PC-3 (cell line): ENCODE data around the gene COMMD7. TPM values are rescaled to one million over a fixed set of nuclear protein-coding genes. Genes with fewer than 3 reads are reported as not detected.
A peak's percentile ranks its signal among the peaks of the same experiment; 100 is the strongest.

Experiments
- ATAC-seq: fragments of 200-7000 bp; cut with Tn5 transposase; 2 replicates; pipeline ENCODE4 v1.9.1; 2020; ENCODE audit warnings: mild to moderate bottlenecking, moderate library complexity
- BruUV-seq: library from RNA; stranded (reverse); fragments of 400-500 nt; replicated peaks from 2 replicates; lab custom pipeline; 2021; lab: Mats Ljungman, UMichigan
- CTCF ChIA-PET: fragments of 300-600 bp; sonication (Branson Sonifier 250); formaldehyde crosslinking; loops from one replicate; lab custom pipeline; 2022; ENCODE audit warnings: antibody characterized with exemption; lab: Charles Lee
- POLR2A ChIA-PET: fragments of 300-600 bp; sonication (Branson Sonifier 250); formaldehyde crosslinking; loops from one replicate; lab custom pipeline; 2022; ENCODE audit warnings: antibody characterized with exemption; ENCODE audit not compliant: unreplicated experiment; lab: Charles Lee
- DNase-seq: peaks from one replicate; pipeline ENCODE4 v3.0.0-alpha.2; 2015
- H2AFZ ChIP-seq: fragments of 300-600 bp; sonication (generic); 2 replicates; pipeline ENCODE4 v1.6.0; 2016; ENCODE audit warnings: antibody characterized with exemption, low read length
- H3F3A ChIP-seq: fragments of 300-600 bp; sonication (generic); one replicate; pipeline ENCODE4 v1.6.0; 2017; ENCODE audit warnings: antibody characterized with exemption, low read length, control low read depth, mild to moderate bottlenecking; ENCODE audit not compliant: unreplicated experiment
- H3K27ac ChIP-seq: fragments of 300-600 bp; sonication (generic); 2 replicates; pipeline ENCODE4 v1.5.1; 2016; ENCODE audit warnings: mild to moderate bottlenecking, low read length
- H3K27me3 ChIP-seq: fragments of 300-600 bp; sonication (generic); 2 replicates; pipeline ENCODE4 v1.6.1; 2016; ENCODE audit warnings: low read length, mixed read lengths
- H3K36me3 ChIP-seq: fragments of 300-600 bp; sonication (generic); 2 replicates; pipeline ENCODE4 v1.6.1; 2016; ENCODE audit warnings: low read depth, mixed run types, low read length, mixed read lengths
- H3K4me1 ChIP-seq: fragments of 300-600 bp; sonication (generic); 2 replicates; pipeline ENCODE4 v1.5.1; 2016; ENCODE audit warnings: low read length; ENCODE audit not compliant: insufficient read depth
- H3K4me2 ChIP-seq: fragments of 300-600 bp; sonication (generic); 2 replicates; pipeline ENCODE4 v1.6.0; 2016; ENCODE audit warnings: low read length
- H3K4me3 ChIP-seq: fragments of 300-600 bp; sonication (generic); 2 replicates; pipeline ENCODE4 v1.5.1; 2016; ENCODE audit warnings: mild to moderate bottlenecking, low read length, mixed read lengths
- H3K79me2 ChIP-seq: fragments of 300-600 bp; sonication (generic); 2 replicates; pipeline ENCODE4 v1.6.1; 2017; ENCODE audit warnings: low read length, mixed read lengths
- H3K9ac ChIP-seq: fragments of 300-600 bp; sonication (generic); 2 replicates; pipeline ENCODE4 v1.6.0; 2016; ENCODE audit warnings: mild to moderate bottlenecking, low read length
- H3K9me2 ChIP-seq: fragments of 300-600 bp; sonication (generic); replicated peaks from 2 replicates; pipeline ENCODE4 v1.6.1; 2016; ENCODE audit warnings: mixed run types, low read length, mixed read lengths
- H3K9me3 ChIP-seq: fragments of 300-600 bp; sonication (generic); 2 replicates; pipeline ENCODE4 v1.6.1; 2016; ENCODE audit warnings: low read length, mixed read lengths
- H4K20me1 ChIP-seq: fragments of 300-600 bp; sonication (generic); 2 replicates; pipeline ENCODE4 v1.6.1; 2016; ENCODE audit warnings: low read length, mixed read lengths
- CTCF ChIP-seq: fragments of 300-600 bp; sonication (generic); conservative IDR thresholded peaks from 2 replicates; pipeline ENCODE4 v1.5.1; 2017; ENCODE audit warnings: antibody characterized with exemption, low read depth, mild to moderate bottlenecking, low read length
- EZH2 ChIP-seq: fragments of 300-600 bp; sonication (generic); IDR thresholded peaks from one replicate; pipeline ENCODE4 v1.6.1; 2017; ENCODE audit warnings: antibody characterized with exemption, mild to moderate bottlenecking, low read length; ENCODE audit not compliant: unreplicated experiment
- EZH2phosphoT487 ChIP-seq: fragments of 300-600 bp; sonication (generic); IDR thresholded peaks from 2 replicates; pipeline ENCODE4 v1.6.1; 2018; ENCODE audit warnings: mild to moderate bottlenecking, antibody characterized with exemption, low read length, borderline replicate concordance
- intact Hi-C: fragments of 100-400 bp; cut with micrococcal nuclease; formaldehyde crosslinking; loops from 2 replicates; pipeline ENCODE4 v1.9.0; 2023
- total RNA-seq: library from RNA; depleted of rRNA; stranded (reverse); fragments of >200 nt; gene quantifications from 2 replicates; pipeline ENCODE4 v1.2.3, GENCODE V29; 2014

COMMD7 gene
- total RNA-seq, 1 experiment from 2014 or later = 33.5 TPM

GRCh38 chr20:32761417-32761830, 18.2 kb upstream of the COMMD7 start:
- Histone ChIP-seq H3K27me3 (no peaks in the 10 kb centered on the region), H3F3A (no peaks in the 10 kb centered on the region), H2AFZ (peak overlapping the region; percentile 98), H3K27ac (peak overlapping the region; percentile 31; the same call in 1 of the 2 replicates), H3K4me3 (peak overlapping the region; percentile 98), H3K4me1 (peaks cover 12% of the 10 kb centered on the region; the same call in 1 of the 2 replicates), H3K79me2 (peaks cover 19% of the 10 kb centered on the region), H3K9ac (peak overlapping the region; percentile 80), H3K4me2 (peak overlapping the region; percentile 80), H3K9me2 (no peaks in the 10 kb centered on the region), H3K36me3 (no peaks in the 10 kb centered on the region), H4K20me1 (no peaks in the 10 kb centered on the region), H3K9me3 (no peaks in the 10 kb centered on the region)
- POLR2A ChIA-PET = no interaction called here
- ATAC-seq (no peak), DNase-seq (no peak)
- CTCF ChIA-PET = no interaction called here
- intact Hi-C loops = no loop called here
- TF ChIP-seq CTCF (no peak), EZH2 (no peak)
- no TSS peak for BruUV-seq

DNA sequence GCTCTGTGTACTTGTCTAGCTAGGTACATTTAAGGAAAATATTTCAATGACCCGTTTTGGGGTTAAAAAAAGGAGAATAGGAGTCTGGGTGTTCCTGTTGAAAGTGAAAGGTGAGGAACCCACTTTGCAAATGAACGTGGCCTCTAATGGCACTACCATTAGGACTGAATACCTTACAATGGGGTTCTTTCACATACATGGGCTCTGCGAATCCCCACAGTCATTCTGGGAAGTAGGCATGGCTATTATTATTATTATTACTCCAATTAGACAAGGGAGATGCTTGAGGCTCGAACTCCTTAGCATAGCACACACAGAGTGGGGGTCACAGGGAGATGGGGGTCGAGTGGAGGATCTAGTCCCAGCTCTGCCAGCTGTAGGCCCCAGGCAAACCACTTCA, 12.9 kb upstream of the COMMD7 start:
- intact Hi-C loops = no loop called here
- CTCF ChIA-PET = no interaction called here

DNA sequence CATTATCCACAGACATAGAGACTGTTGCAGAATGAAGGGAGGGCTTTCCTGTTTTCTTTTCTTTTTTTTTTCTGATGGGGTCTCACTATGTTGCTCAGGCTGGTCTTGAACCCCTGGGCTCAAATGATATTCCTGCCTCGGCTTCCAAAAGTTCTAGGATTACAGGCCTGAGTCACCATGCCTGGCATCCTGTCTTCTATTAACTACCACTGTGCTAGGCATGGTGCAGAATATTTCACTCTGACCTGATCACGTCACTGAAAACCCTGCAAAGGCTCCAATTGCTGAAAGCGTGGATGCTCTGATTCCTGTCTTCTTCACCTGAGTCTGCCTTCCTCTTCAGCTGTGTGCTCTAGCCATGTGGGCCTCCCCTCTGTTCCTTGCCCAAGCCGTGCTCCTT, 10.5 kb upstream of the COMMD7 start:
- H3K4me3 ChIP-seq = no peak overlapping the region
- H2AFZ ChIP-seq = no peak overlapping the region
- no peaks in the 10 kb centered on the region for H3K36me3 ChIP-seq
- intact Hi-C loops = no loop called here
- no peaks in the 10 kb centered on the region for H4K20me1 ChIP-seq
- no peak for ATAC-seq
- H3K4me1 ChIP-seq = peaks cover 18% of the 10 kb centered on the region
- ChIA-PET CTCF (no interaction called here), POLR2A (interaction anchor here (0.7 kb wide), 1 partner anchor 10 kb away, joined by 3 read pairs; the partner anchor contains the start of gene COMMD7)
- H3K79me2 ChIP-seq = no peaks in the 10 kb centered on the region
- H3K9me3 ChIP-seq = no peaks in the 10 kb centered on the region
- no peak overlapping the region for H3K4me2 ChIP-seq
- DNase-seq = no peak
- H3K9ac ChIP-seq = no peak overlapping the region
- BruUV-seq = no TSS peak
- H3K27ac ChIP-seq = no peak overlapping the region
- TF ChIP-seq CTCF (no peak), EZH2phosphoT487 (no peak), EZH2 (no peak)
- no peaks in the 10 kb centered on the region for H3K9me2 ChIP-seq
- no peaks in the 10 kb centered on the region for H3F3A ChIP-seq
- H3K27me3 ChIP-seq = no peaks in the 10 kb centered on the region

More for the DNA sequence above, 12.9 kb upstream of the COMMD7 start:
- no peaks in the 10 kb centered on the region for H3K27me3 ChIP-seq
- H3K79me2 ChIP-seq = no peaks in the 10 kb centered on the region
- H3K9ac ChIP-seq = no peak overlapping the region
- H3K4me3 ChIP-seq = no peak overlapping the region
- no peaks in the 10 kb centered on the region for H3K36me3 ChIP-seq
- H3K4me1 ChIP-seq = peaks cover 18% of the 10 kb centered on the region
- POLR2A ChIA-PET = no interaction called here
- ATAC-seq (no peak), DNase-seq (no peak)
- TF ChIP-seq CTCF (no peak), EZH2phosphoT487 (no peak), EZH2 (no peak)
- H3K9me2 ChIP-seq = no peaks in the 10 kb centered on the region
- H4K20me1 ChIP-seq = no peaks in the 10 kb centered on the region
- H3F3A ChIP-seq = no peaks in the 10 kb centered on the region
- H3K4me2 ChIP-seq = no peak overlapping the region
- no peak overlapping the region for H3K27ac ChIP-seq
- BruUV-seq = no TSS peak
- H3K9me3 ChIP-seq = no peaks in the 10 kb centered on the region
- no peak overlapping the region for H2AFZ ChIP-seq
